GM23248 (cell line): ENCODE results near the gene KRT37.

ENCODE experiments used
- EZH2 ChIP-seq: fragments of 200-600 bp; sonication (generic); IDR thresholded peaks from 2 replicates; pipeline ENCODE4 v1.6.1; 2018; ENCODE audit warnings: antibody characterized with exemption, mild to moderate bottlenecking; ENCODE audit not compliant: insufficient read depth, poor library complexity, severe bottlenecking
- EZH2phosphoT487 ChIP-seq: fragments of 200-600 bp; sonication (generic); IDR thresholded peaks from 2 replicates; pipeline ENCODE4 v1.6.1; 2018; ENCODE audit warnings: antibody characterized with exemption, moderate library complexity, mild to moderate bottlenecking, low read depth; ENCODE audit not compliant: insufficient read depth

- TF ChIP-seq EZH2phosphoT487, result no peak
- TF ChIP-seq EZH2, result no peak
These were observed 43.2 kb upstream of the KRT37 start for GRCh38 chr17:41467561-41467960.
